Measurements from ENCODE around the gene PHACTR4. TPM values are rescaled to one million over a fixed set of nuclear protein-coding genes. Genes with fewer than 3 reads are reported as not detected.

The PHACTR4 gene
- total and polyA plus RNA-seq, 2 of the 4 experiments (the other 2 are of a cell fraction): 7.5 to 15.0 TPM

GRCh38 chr1:28392027-28392652 lies 22.6 kb downstream of the PHACTR4 start:
- Histone ChIP-seq H4K8ac (ENCODE audit: low read depth in 2 of 2, low read length in 2 of 2) (no peak overlapping the region), H2AK5ac (ENCODE audit: low read depth, low read length) (no peak overlapping the region), H3K4me2 (ENCODE audit: low read depth, low read length) (peak overlapping the region; percentile 33; the same call in 1 of the 2 replicates), H3K18ac (ENCODE audit: low read depth, low read length) (no peak overlapping the region), H3K56ac (ENCODE audit: extremely low read depth, insufficient read depth, low read length) (no peak overlapping the region), H3K9me1 (ENCODE audit: insufficient read depth, low read length) (0 out of 2 replicates have a peak, but pooled peaks cover 9% of the 10 kb centered on the region), H3K9me3 (ENCODE audit: control insufficient read depth, insufficient read depth, low read length) (no peaks in the 10 kb centered on the region), H3K79me1 (ENCODE audit: low read depth in 1 of 2, low read length in 2 of 2) (peaks cover 10 to 58% of the 10 kb centered on the region in 2 experiments), H2BK15ac (ENCODE audit: low read depth, low read length) (no peak overlapping the region), H2BK120ac (ENCODE audit: low read depth, low read length) (no peak overlapping the region), H4K20me1 (ENCODE audit: insufficient read depth, low read length) (peaks cover 49% of the 10 kb centered on the region), H4K91ac (ENCODE audit: insufficient read depth, low read depth, low read length) (no peak overlapping the region), H3K14ac (replicated peaks; ENCODE audit: low read depth, low read length) (no peak overlapping the region), H3K4ac (ENCODE audit: low read depth, low read length) (no peak overlapping the region), H3K9ac (ENCODE audit: low read depth, low read length) (no peak overlapping the region), H3K36me3 (ENCODE audit: control insufficient read depth, insufficient read depth, low read length) (peaks cover 1% of the 10 kb centered on the region), H3K27me3 (ENCODE audit: control insufficient read depth, insufficient read depth, low read length) (no peaks in the 10 kb centered on the region), H2AFZ (replicated peaks; ENCODE audit: low read length, poor library complexity) (no peak overlapping the region), H2AK9ac (replicated peaks; ENCODE audit: low read depth, low read length, poor library complexity) (no peak overlapping the region), H4K5ac (ENCODE audit: low read depth, low read length) (no peak overlapping the region), H2BK5ac (ENCODE audit: low read depth, low read length, poor library complexity, severe bottlenecking) (no peak overlapping the region), H3K27ac (ENCODE audit: insufficient read depth, low read length) (no peak overlapping the region), H2BK20ac (ENCODE audit: low read depth, low read length) (no peak overlapping the region), H3K23ac (ENCODE audit: low read depth, low read length) (no peak overlapping the region), H3K4me1 (ENCODE audit: control insufficient read depth, insufficient read depth, low read length) (peaks cover 2% of the 10 kb centered on the region; the same call in 1 of the 2 replicates), H3K4me3 (ENCODE audit: insufficient read depth, low read depth, low read length) (no peak overlapping the region)
- ATAC-seq (ENCODE audit: low read depth) (peak; percentile 95), DNase-seq (peak; percentile 92)
- BruUV-seq (replicated peaks): no TSS peak
- intact Hi-C loops (cut with micrococcal nuclease): no loop called here
- dilution Hi-C loops (cut with HindIII; ENCODE audit: low sequenced_read_pairs, unreplicated experiment): no loop called here
- in situ Hi-C loops (cut with MboI; ENCODE audit: low sequenced_read_pairs): no loop called here
- ChIA-PET CTCF (interaction anchor here (0.7 kb wide), 1 partner anchor 49 kb away, joined by 4 read pairs; no protein-coding TSS in a partner anchor), POLR2A (ENCODE audit: unreplicated experiment) (no interaction called here)
- TF ChIP-seq MXI1 (IDR thresholded peaks at IDR 0.05; ENCODE audit: borderline replicate concordance, low read depth, low read length) (peak; percentile 52; the same call in 1 of the 2 replicates), RFX5 (IDR thresholded peaks at IDR 0.05; ENCODE audit: low read depth, low read length) (no peak), CEBPB (IDR thresholded peaks at IDR 0.05; ENCODE audit: low read depth, low read length) (peak; percentile 96), MAFK (IDR thresholded peaks at IDR 0.05; ENCODE audit: low read depth, low read length) (no peak), NFE2L2 (IDR thresholded peaks at IDR 0.05; ENCODE audit: low read depth, low read length) (0 out of 2 replicates have a peak, but pooled peaks have one; percentile 8), FOS (IDR thresholded peaks at IDR 0.05; ENCODE audit: low read depth, low read length) (peak; percentile 55), BHLHE40 (IDR thresholded peaks at IDR 0.05; ENCODE audit: low read depth, low read length) (peak; percentile 54; the same call in 1 of the 2 replicates), SMC3 (IDR thresholded peaks at IDR 0.05; ENCODE audit: low read depth, low read length) (no peak), POLR2A (IDR thresholded peaks at IDR 0.05; ENCODE audit: low read depth, low read length) (no peak), ELK1 (IDR thresholded peaks at IDR 0.05; ENCODE audit: borderline replicate concordance, low read depth, low read length) (no peak)
- no CpG with 5 or more reads among the region's 6 CpGs for WGBS, 2 experiments (ENCODE audit: extremely low coverage in 2 of 2, insufficient read length in 1 of 2)
